ENCODE measurements around the gene MAST4.

MAST4 gene

DNA sequence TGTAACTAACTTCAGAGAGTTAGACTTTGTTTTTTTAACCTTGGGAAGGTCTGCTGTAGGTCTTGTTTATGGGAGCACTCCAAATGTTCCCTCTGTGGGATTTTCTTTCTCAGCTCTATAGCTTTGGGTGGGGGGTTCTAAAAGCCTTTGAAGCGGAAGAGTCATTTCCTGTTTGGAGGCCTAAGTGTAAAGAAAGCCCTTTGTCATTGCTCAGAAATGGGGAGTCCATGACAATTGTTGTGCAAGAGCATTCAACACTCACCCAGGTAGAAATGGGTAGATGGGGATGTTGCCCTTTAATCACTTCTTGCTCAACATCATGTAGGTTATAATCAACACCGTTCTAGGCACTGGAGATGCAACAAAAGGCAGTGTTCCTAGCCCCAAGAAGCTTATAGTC is 30.3 kb upstream of the MAST4 start:
- no peak for DNase-seq (ENCODE audit: extremely low read depth, insufficient read length)
- Histone ChIP-seq H3K36me3 (ENCODE audit: control insufficient read depth, insufficient read depth, low read length) (no peaks in the 10 kb centered on the region), H3K4me3 (replicated peaks; ENCODE audit: low read depth, low read length) (no peak overlapping the region), H3K27me3 (replicated peaks; ENCODE audit: control insufficient read depth, insufficient read depth, low read length) (no peaks in the 10 kb centered on the region; the same call in 1 of the 2 replicates)
- TF ChIP-seq, protein P1, sequence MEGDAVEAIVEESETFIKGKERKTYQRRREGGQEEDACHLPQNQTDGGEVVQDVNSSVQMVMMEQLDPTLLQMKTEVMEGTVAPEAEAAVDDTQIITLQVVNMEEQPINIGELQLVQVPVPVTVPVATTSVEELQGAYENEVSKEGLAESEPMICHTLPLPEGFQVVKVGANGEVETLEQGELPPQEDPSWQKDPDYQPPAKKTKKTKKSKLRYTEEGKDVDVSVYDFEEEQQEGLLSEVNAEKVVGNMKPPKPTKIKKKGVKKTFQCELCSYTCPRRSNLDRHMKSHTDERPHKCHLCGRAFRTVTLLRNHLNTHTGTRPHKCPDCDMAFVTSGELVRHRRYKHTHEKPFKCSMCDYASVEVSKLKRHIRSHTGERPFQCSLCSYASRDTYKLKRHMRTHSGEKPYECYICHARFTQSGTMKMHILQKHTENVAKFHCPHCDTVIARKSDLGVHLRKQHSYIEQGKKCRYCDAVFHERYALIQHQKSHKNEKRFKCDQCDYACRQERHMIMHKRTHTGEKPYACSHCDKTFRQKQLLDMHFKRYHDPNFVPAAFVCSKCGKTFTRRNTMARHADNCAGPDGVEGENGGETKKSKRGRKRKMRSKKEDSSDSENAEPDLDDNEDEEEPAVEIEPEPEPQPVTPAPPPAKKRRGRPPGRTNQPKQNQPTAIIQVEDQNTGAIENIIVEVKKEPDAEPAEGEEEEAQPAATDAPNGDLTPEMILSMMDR (IDR thresholded peaks at IDR 0.05; ENCODE audit: insufficient read depth, low read length, poor library complexity, severe bottlenecking), result no peak

DNA sequence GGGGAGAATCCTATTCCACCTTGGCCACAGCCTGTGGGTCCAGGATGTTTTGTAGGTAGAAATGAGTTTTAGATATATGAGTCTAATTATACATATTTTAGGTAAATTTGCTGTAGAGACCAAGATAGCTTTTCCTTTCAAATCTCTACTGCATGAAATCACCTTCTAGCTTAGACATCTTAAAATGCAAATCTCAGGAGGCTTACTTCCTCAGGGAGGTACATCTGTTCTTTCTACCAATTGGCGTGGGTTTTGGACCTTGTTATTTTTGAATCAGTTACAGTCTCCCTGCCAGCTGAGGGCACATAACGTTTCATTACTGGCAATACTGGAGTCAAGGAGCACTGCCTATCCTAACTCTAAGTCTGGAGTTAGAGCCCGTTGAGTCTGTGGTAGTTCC is 28.7 kb upstream of the MAST4 start:
- Histone ChIP-seq H3K36me3 (ENCODE audit: control insufficient read depth, insufficient read depth, low read length) (no peaks in the 10 kb centered on the region), H3K27me3 (replicated peaks; ENCODE audit: control insufficient read depth, insufficient read depth, low read length) (no peaks in the 10 kb centered on the region; the same call in 1 of the 2 replicates), H3K4me3 (replicated peaks; ENCODE audit: low read depth, low read length) (no peak overlapping the region)
- TF ChIP-seq, protein P1 (IDR thresholded peaks at IDR 0.05; ENCODE audit: insufficient read depth, low read length, poor library complexity, severe bottlenecking), result no peak
- DNase-seq (ENCODE audit: extremely low read depth, insufficient read length), result no peak

- no peaks in the 10 kb centered on the region for H3K36me3 ChIP-seq (ENCODE audit: control insufficient read depth, insufficient read depth, low read length)
- H3K27me3 ChIP-seq (replicated peaks; ENCODE audit: control insufficient read depth, insufficient read depth, low read length), result no peaks in the 10 kb centered on the region
- TF ChIP-seq, protein P1 (IDR thresholded peaks at IDR 0.05; ENCODE audit: insufficient read depth, low read length, poor library complexity, severe bottlenecking), result no peak
- no peak for DNase-seq (ENCODE audit: extremely low read depth, insufficient read length)
- H3K4me3 ChIP-seq (replicated peaks; ENCODE audit: low read depth, low read length), result no peak overlapping the region
Observed at GRCh38 chr5:66570201-66570600, 26.0 kb upstream of the MAST4 start.

GRCh38 chr5:66573733-66574132 is 22.5 kb upstream of the MAST4 start:
- DNase-seq (ENCODE audit: extremely low read depth, insufficient read length), result no peak
- H3K4me3 ChIP-seq (replicated peaks; ENCODE audit: low read depth, low read length), result no peak overlapping the region
- no peaks in the 10 kb centered on the region for H3K36me3 ChIP-seq (ENCODE audit: control insufficient read depth, insufficient read depth, low read length)
- no peaks in the 10 kb centered on the region for H3K27me3 ChIP-seq (replicated peaks; ENCODE audit: control insufficient read depth, insufficient read depth, low read length)
- TF ChIP-seq, protein P1 (IDR thresholded peaks at IDR 0.05; ENCODE audit: insufficient read depth, low read length, poor library complexity, severe bottlenecking), result no peak

DNA sequence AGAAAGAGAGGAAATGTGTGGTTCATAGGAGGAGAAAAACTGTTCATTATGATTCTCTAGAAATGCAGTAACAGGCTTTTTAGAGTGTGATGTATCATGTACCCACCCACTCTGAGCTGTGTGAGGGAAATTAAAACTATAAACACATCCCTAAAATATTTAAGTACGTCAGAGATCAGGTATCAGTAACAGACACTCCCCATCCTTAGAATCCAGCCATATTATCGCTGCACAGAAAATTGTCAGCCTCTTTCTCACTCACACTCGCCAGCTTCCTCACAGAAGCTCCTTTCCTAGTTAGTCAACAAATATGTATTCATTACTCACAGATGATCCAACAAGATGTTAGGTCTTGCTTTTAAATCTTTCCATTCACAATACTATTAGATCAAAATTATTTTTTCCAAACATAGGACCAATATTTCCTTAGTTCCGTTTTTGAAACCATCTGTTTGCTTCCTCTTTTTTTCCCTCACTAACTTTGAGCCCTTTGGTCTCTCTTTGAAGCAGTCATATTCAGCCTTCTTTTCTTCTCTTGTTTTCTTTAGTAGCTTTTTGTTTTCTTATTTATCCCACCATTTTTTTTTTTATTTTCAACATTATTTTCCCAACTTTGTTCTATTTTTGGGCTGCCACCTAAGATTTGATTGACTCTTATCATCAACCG is 13.6 kb upstream of the MAST4 start:
- DNase-seq (ENCODE audit: extremely low read depth, insufficient read length), result no peak

More for the DNA sequence above, 13.6 kb upstream of the MAST4 start:
- H3K4me3 ChIP-seq (replicated peaks; ENCODE audit: low read depth, low read length), result no peak overlapping the region
- H3K27me3 ChIP-seq (replicated peaks; ENCODE audit: control insufficient read depth, insufficient read depth, low read length), result peaks cover 2% of the 10 kb centered on the region; the same call in 1 of the 2 replicates
- H3K36me3 ChIP-seq (ENCODE audit: control insufficient read depth, insufficient read depth, low read length), result no peaks in the 10 kb centered on the region
- TF ChIP-seq, protein P1 (IDR thresholded peaks at IDR 0.05; ENCODE audit: insufficient read depth, low read length, poor library complexity, severe bottlenecking), result no peak

Data from GM06990 (cell line).